Natural killer cell (primary cell): ENCODE results near the gene MMP26. TPM values are rescaled to one million over a fixed set of nuclear protein-coding genes. Genes with fewer than 3 reads are reported as not detected.
"Not testable (repeated sequence)": the region's sequence is repeated elsewhere in the genome, so short reads cannot be mapped to it uniquely, and the experiment has no call there.

ENCODE experiments used
- ATAC-seq, 3 donors: fragments of 150-1000 bp in 2 of 3; fragments of 200-7000 bp in 1 of 3; cut with Tn5 transposase; 1 replicate in 1 of 3; 2 replicates in 2 of 3; pipeline ENCODE4 v1.10.0; 2021; ENCODE audit warnings: mild to moderate bottlenecking in 2 of 3, moderate library complexity in 2 of 3
- DNase-seq, 2 donors: peaks; one replicate each; pipeline versions ENCODE4 v3.0.0 to v3.0.0-alpha.2; 2013 to 2021; ENCODE audit warnings: mixed read lengths in 1 of 2
- H3K27ac ChIP-seq: one replicate; pipeline ENCODE4 v1.5.1; 2013; ENCODE audit warnings: mild to moderate bottlenecking, low read length
- H3K27me3 ChIP-seq: one replicate; pipeline ENCODE4 v1.6.1; 2013; ENCODE audit warnings: low read length; ENCODE audit not compliant: control insufficient read depth, insufficient read depth
- H3K36me3 ChIP-seq: one replicate; pipeline ENCODE4 v1.6.1; 2013; ENCODE audit warnings: low read length; ENCODE audit not compliant: control insufficient read depth, insufficient read depth
- H3K4me1 ChIP-seq: one replicate; pipeline ENCODE4 v1.6.1; 2013; ENCODE audit warnings: low read length; ENCODE audit not compliant: control insufficient read depth, insufficient read depth
- H3K4me3 ChIP-seq: one replicate; pipeline ENCODE4 v1.5.1; 2013; ENCODE audit warnings: low read length
- H3K9me3 ChIP-seq: one replicate; pipeline ENCODE4 v1.6.1; 2013; ENCODE audit warnings: low read length; ENCODE audit not compliant: control insufficient read depth, insufficient read depth
- H3K27ac Mint-ChIP-seq, 2 donors: one replicate each; pipeline ENCODE4 v1.8.0; 2022; ENCODE audit warnings: mild to moderate bottlenecking in 2 of 2, mixed read lengths in 2 of 2, moderate library complexity in 1 of 2
- H3K27me3 Mint-ChIP-seq, 2 donors: one replicate each; pipeline ENCODE4 v1.8.0; 2022; ENCODE audit warnings: low read depth in 2 of 2, mixed read lengths in 2 of 2
- H3K36me3 Mint-ChIP-seq: one replicate; pipeline ENCODE4 v1.8.0; 2022; ENCODE audit warnings: mixed read lengths
- H3K4me1 Mint-ChIP-seq, 2 donors: one replicate each; pipeline ENCODE4 v1.8.0; 2022; ENCODE audit warnings: mixed read lengths in 2 of 2
- H3K4me3 Mint-ChIP-seq: one replicate; pipeline ENCODE4 v1.8.0; 2022; ENCODE audit warnings: mild to moderate bottlenecking, moderate library complexity, mixed read lengths
- H3K9me3 Mint-ChIP-seq, 2 donors: one replicate each; pipeline ENCODE4 v1.8.0; 2022; ENCODE audit warnings: mixed read lengths in 2 of 2
- CTCF ChIP-seq: fragments of 200-600 bp; IDR thresholded peaks from one replicate; pipeline ENCODE4 v1.8.0; 2022; ENCODE audit warnings: antibody characterized with exemption
- WGBS: methylation state at CpG from one replicate; pipeline ENCODE4 v1.1.7; 2013; ENCODE audit warnings: missing lambda C conversion rate; ENCODE audit not compliant: insufficient coverage; 5-methylcytosine and 5-hydroxymethylcytosine counted together
- intact Hi-C: fragments of 100-400 bp; cut with micrococcal nuclease; formaldehyde crosslinking; loops from one replicate; pipeline ENCODE4 v1.14.2; 2022
- total RNA-seq, 4 donors: library from RNA; stranded (reverse); fragments of 120-200 nt in 1 of 4; gene quantifications; one replicate each; pipeline versions ENCODE4 v1.2.3 to v1.2.4, GENCODE V29; 2013 to 2022

The MMP26 gene
- total RNA-seq, 3 donors from 2014 or later (not counting 1 experiment from before 2014, with no cell fraction given) = not detected

- no peak for ATAC-seq
- H3K9me3 ChIP-seq = no peaks in the 10 kb centered on the region
- H3K27me3 ChIP-seq = no peaks in the 10 kb centered on the region
- no peak overlapping the region for H3K4me3 ChIP-seq
- Mint-ChIP-seq H3K4me1 (no peaks in the 10 kb centered on the region), H3K27ac (no peak overlapping the region), H3K36me3 (no peaks in the 10 kb centered on the region), H3K4me3 (no peak overlapping the region), H3K27me3 (peaks cover 9 to 22% of the 10 kb centered on the region in 2 donors), H3K9me3 (no peaks in the 10 kb centered on the region)
- no peak for TF ChIP-seq CTCF
- DNase-seq = no peak
- H3K36me3 ChIP-seq = no peaks in the 10 kb centered on the region
- intact Hi-C loops = no loop called here
- H3K4me1 ChIP-seq = no peaks in the 10 kb centered on the region
- 92% methylated on average over 8 of the region's 8 CpGs for WGBS
- no peak overlapping the region for H3K27ac ChIP-seq
Observed at GRCh38 chr11:4704790-4705334, 278 bp downstream of the MMP26 start.

GRCh38 chr11:4713241-4713640 is 8.7 kb downstream of the MMP26 start:
- no peaks in the 10 kb centered on the region for H3K9me3 Mint-ChIP-seq
- H3K27me3 ChIP-seq = no peaks in the 10 kb centered on the region
- no peak for TF ChIP-seq CTCF
- H3K27ac ChIP-seq = no peak overlapping the region
- peaks cover 16 to 22% of the 10 kb centered on the region in 2 donors for H3K27me3 Mint-ChIP-seq
- H3K36me3 Mint-ChIP-seq = no peaks in the 10 kb centered on the region
- ATAC-seq (no peak), DNase-seq (no peak)
- intact Hi-C loops = no loop called here
- H3K4me3 Mint-ChIP-seq = no peak overlapping the region
- no peak overlapping the region for H3K27ac Mint-ChIP-seq
- 64% methylated on average over 1 of the region's 1 CpG for WGBS
- H3K4me1 Mint-ChIP-seq = no peaks in the 10 kb centered on the region
- no peaks in the 10 kb centered on the region for H3K4me1 ChIP-seq
- H3K36me3 ChIP-seq = no peaks in the 10 kb centered on the region
- H3K9me3 ChIP-seq = no peaks in the 10 kb centered on the region
- H3K4me3 ChIP-seq = no peak overlapping the region

GRCh38 chr11:4714300-4714699 is 9.7 kb downstream of the MMP26 start:
- peaks cover 13 to 26% of the 10 kb centered on the region in 2 donors for H3K27me3 Mint-ChIP-seq
- ATAC-seq (no peak), DNase-seq (no peak)
- no peaks in the 10 kb centered on the region for H3K36me3 ChIP-seq
- no peak overlapping the region for H3K4me3 ChIP-seq
- no peaks in the 10 kb centered on the region for H3K4me1 Mint-ChIP-seq
- no peak overlapping the region for H3K27ac Mint-ChIP-seq
- H3K27ac ChIP-seq = no peak overlapping the region
- no peaks in the 10 kb centered on the region for H3K9me3 Mint-ChIP-seq
- intact Hi-C loops = no loop called here
- H3K9me3 ChIP-seq = no peaks in the 10 kb centered on the region
- no peaks in the 10 kb centered on the region for H3K4me1 ChIP-seq
- H3K27me3 ChIP-seq = no peaks in the 10 kb centered on the region
- H3K36me3 Mint-ChIP-seq = no peaks in the 10 kb centered on the region
- no peak for TF ChIP-seq CTCF
- WGBS = 84% methylated on average over 3 of the region's 5 CpGs
- no peak overlapping the region for H3K4me3 Mint-ChIP-seq

DNA sequence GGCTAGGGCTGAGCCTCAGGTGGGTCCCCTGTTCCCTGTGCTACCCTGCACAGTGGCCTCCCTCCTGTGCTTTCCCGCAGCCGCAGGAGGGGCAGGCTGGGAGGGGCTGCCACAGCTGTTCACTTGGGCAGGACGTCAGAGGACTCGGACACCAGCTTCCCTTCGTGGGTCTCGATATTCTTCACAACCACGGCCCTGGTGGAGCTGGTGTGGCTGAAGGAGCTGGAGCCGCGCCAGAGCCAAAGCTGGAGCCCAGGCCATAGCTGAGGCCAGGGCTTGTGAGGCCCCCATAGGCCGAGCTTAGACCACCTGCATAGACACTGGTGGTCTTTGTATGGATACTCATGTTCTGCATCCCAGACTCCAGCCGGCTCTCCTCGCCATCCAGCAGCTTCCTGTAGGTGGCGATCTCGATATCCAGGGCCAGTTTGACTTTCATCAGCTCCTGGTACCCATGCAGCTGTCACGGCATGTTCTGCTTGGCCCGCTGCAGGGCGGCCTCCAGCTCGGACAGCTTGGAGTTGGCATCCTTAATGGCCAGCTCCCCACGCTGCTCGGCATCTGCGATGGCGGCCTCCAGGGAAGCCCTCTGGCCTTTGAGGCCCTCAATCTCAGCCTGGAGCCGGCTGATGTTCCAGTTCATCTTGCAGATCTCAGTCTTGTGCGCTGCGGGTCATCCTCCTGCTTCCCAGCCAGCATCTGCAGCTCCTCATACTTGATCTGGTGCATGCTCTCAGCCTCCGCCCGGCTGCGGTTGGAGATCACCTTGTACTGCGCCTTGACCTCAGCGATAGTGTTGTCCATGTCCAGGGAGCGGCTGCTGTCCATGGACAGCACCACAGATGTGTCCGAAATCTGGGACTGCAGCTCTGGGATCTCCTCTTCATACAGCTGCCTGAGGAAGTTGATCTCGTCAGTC is 18.3 kb downstream of the MMP26 start:
- intact Hi-C loops, H3K4me3 ChIP-seq, H3K27ac ChIP-seq, H3K27me3 ChIP-seq, H3K27me3 Mint-ChIP-seq, H3K4me1 ChIP-seq, H3K4me1 Mint-ChIP-seq, H3K9me3 Mint-ChIP-seq, ATAC-seq, H3K27ac Mint-ChIP-seq, H3K36me3 Mint-ChIP-seq, DNase-seq, H3K36me3 ChIP-seq, H3K4me3 Mint-ChIP-seq, H3K9me3 ChIP-seq: not testable (repeated sequence)
- 93% methylated on average over 33 of the region's 33 CpGs for WGBS
